Cardiac fibroblast (primary cell): ENCODE data around the gene HADHA.

Experiments used
- DNase-seq, 2 donors: peaks; one replicate each; pipeline versions ENCODE4 v3.0.0 to v3.0.0-alpha.2; 2010; ENCODE audit warnings: low read depth in 2 of 2
- H3K4me3 ChIP-seq, 2 donors: replicated peaks in 1 of 2; 1 replicate in 1 of 2; 2 replicates in 1 of 2; pipeline ENCODE4 v1.5.1; 2011; ENCODE audit warnings: low read depth in 2 of 2, low read length in 2 of 2, mild to moderate bottlenecking in 2 of 2, moderate library complexity in 1 of 2
- CTCF ChIP-seq: IDR thresholded peaks from one replicate; pipeline ENCODE4 v1.5.1; 2011; ENCODE audit warnings: low read depth, mild to moderate bottlenecking, low read length, inconsistent platforms

The HADHA gene

GRCh38 chr2:26164641-26165211, 79.7 kb downstream of the HADHA start:
- H3K4me3 ChIP-seq: no peak overlapping the region
- no peak for DNase-seq
- no peak for TF ChIP-seq CTCF

GRCh38 chr2:26164231-26164630, 80.2 kb downstream of the HADHA start:
- no peak for DNase-seq
- H3K4me3 ChIP-seq: no peak overlapping the region
- no peak for TF ChIP-seq CTCF

- DNase-seq: no peak
- H3K4me3 ChIP-seq: no peak overlapping the region
- TF ChIP-seq CTCF: no peak
Measured at GRCh38 chr2:26162963-26163362, 81.5 kb downstream of the HADHA start.

- no peak for DNase-seq
- no peak overlapping the region for H3K4me3 ChIP-seq
- TF ChIP-seq CTCF: no peak
Measured at GRCh38 chr2:26161926-26162325, 82.5 kb downstream of the HADHA start.

- H3K4me3 ChIP-seq: no peak overlapping the region
- TF ChIP-seq CTCF: no peak
- no peak for DNase-seq
Measured at GRCh38 chr2:26157580-26157979, 86.9 kb downstream of the HADHA start.

GRCh38 chr2:26150243-26150642, 94.2 kb downstream of the HADHA start:
- H3K4me3 ChIP-seq: no peak overlapping the region
- no peak for DNase-seq
- TF ChIP-seq CTCF: no peak

- no peak overlapping the region for H3K4me3 ChIP-seq
- no peak for TF ChIP-seq CTCF
- DNase-seq: peak; percentile 23 to 34
Measured at GRCh38 chr2:26148501-26148900, 95.9 kb downstream of the HADHA start.
